Fibroblast of lung (primary cell): ENCODE measurements around the gene DNMBP. TPM values are rescaled to one million over a fixed set of nuclear protein-coding genes. Genes with fewer than 3 reads are reported as not detected.
"Not testable (repeated sequence)": the region's sequence is repeated elsewhere in the genome, so short reads cannot be mapped to it uniquely, and the experiment has no call there.

Experiments
- DNase-seq, 2 donors: peaks; one replicate each; pipeline versions ENCODE4 v3.0.0 to v3.0.0-alpha.2; 2010; ENCODE audit warnings: low read depth in 2 of 2
- H2AFZ ChIP-seq: 2 replicates; pipeline ENCODE4 v1.5.1; 2012; ENCODE audit warnings: low read length, control low read depth, inconsistent platforms
- H3K27ac ChIP-seq: 2 replicates; pipeline ENCODE4 v1.5.1; 2011; ENCODE audit warnings: low read length, control low read depth; ENCODE audit not compliant: insufficient read depth
- H3K27me3 ChIP-seq: 2 replicates; pipeline ENCODE4 v1.5.1; 2011; ENCODE audit warnings: mild to moderate bottlenecking, low read length; ENCODE audit not compliant: control insufficient read depth, insufficient read depth
- H3K36me3 ChIP-seq: 2 replicates; pipeline ENCODE4 v1.5.1; 2011; ENCODE audit warnings: low read length; ENCODE audit not compliant: control insufficient read depth, insufficient read depth
- H3K4me1 ChIP-seq: 2 replicates; pipeline ENCODE4 v1.5.1; 2011; ENCODE audit warnings: low read length; ENCODE audit not compliant: control insufficient read depth, insufficient read depth; ENCODE audit errors: extremely low read depth
- H3K4me2 ChIP-seq: 2 replicates; pipeline ENCODE4 v1.5.1; 2011; ENCODE audit warnings: low read length, control low read depth; ENCODE audit not compliant: insufficient read depth; ENCODE audit errors: extremely low read depth
- H3K4me3 ChIP-seq, 4 experiments: fragments of 200-600 bp in 1 of 4; sonication (generic) in 1 of 4; replicated peaks in 1 of 4; 2 replicates each; pipeline ENCODE4 v1.5.1; 2011 to 2016; ENCODE audit warnings: low read length in 4 of 4, low read depth in 3 of 4, mild to moderate bottlenecking in 3 of 4, control low read depth in 2 of 4, inconsistent platforms in 1 of 4, mixed read lengths in 1 of 4; ENCODE audit not compliant: insufficient read depth in 1 of 4; ENCODE audit errors: control extremely low read depth in 1 of 4
- H3K79me2 ChIP-seq: 2 replicates; pipeline ENCODE4 v1.5.1; 2012; ENCODE audit warnings: mild to moderate bottlenecking, low read length, inconsistent platforms; ENCODE audit not compliant: control insufficient read depth, insufficient read depth
- H3K9ac ChIP-seq: 2 replicates; pipeline ENCODE4 v1.5.1; 2011; ENCODE audit warnings: mild to moderate bottlenecking, low read length, control low read depth; ENCODE audit not compliant: insufficient read depth
- H3K9me3 ChIP-seq: 2 replicates; pipeline ENCODE4 v1.5.1; 2012; ENCODE audit warnings: low read depth, low read length; ENCODE audit not compliant: control insufficient read depth, insufficient read depth
- H4K20me1 ChIP-seq: 2 replicates; pipeline ENCODE4 v1.5.1; 2011; ENCODE audit warnings: low read length; ENCODE audit not compliant: control insufficient read depth, insufficient read depth; ENCODE audit errors: extremely low read depth
- EZH2 ChIP-seq: IDR thresholded peaks from 2 replicates; pipeline ENCODE4 v1.5.1; 2012; ENCODE audit warnings: low read length, control low read depth, mild to moderate bottlenecking; ENCODE audit errors: missing control alignments
- polyA plus RNA-seq, 2 donors: library from polyadenylated mRNA; depleted of rRNA in 1 of 2; stranded (reverse) in 1 of 2; unstranded in 1 of 2; fragments of >200 nt; gene quantifications; 2 replicates each; pipeline ENCODE4 v1.2.1, GENCODE V29; 2011 to 2012; ENCODE audit warnings: missing spikeins in 1 of 2
- total RNA-seq: library from RNA; depleted of rRNA; stranded (reverse); fragments of >200 nt; gene quantifications from 2 replicates; pipeline ENCODE4 v1.2.1, GENCODE V29; 2014
- TF ChIP-seq, protein P1 (sequence below), 2 donors: IDR thresholded peaks in 1 of 2; conservative IDR thresholded peaks in 1 of 2; 1 replicate in 1 of 2; 2 replicates in 1 of 2; pipeline ENCODE4 v1.5.1; 2011 to 2012; ENCODE audit warnings: low read length in 2 of 2, control low read depth in 1 of 2, inconsistent platforms in 1 of 2, low read depth in 1 of 2, mild to moderate bottlenecking in 1 of 2

The DNMBP gene
- total and polyA plus RNA-seq, 2 donors (not counting 1 experiment from before 2014, with no cell fraction given), result 12.9 to 21.2 TPM

DNA sequence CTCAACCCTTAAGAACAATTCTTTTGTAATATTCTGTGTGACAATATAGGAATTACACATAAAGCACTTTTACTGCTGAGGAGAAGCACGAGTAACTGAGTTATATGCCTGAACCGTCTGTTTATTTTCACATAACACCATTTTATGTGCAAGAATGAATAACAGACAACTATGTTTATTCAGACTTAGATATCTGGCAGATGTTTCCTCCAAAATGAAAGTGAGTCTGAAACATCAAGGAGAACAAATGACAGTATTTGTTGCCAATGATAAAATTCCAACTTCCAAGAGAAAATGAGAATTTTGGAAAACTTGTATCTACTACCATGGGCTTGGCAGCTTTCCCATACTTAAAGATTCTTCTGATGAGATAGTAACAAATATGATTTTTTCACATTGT is 51.4 kb downstream of the DNMBP start:
- Histone ChIP-seq H3K36me3 (peaks cover 16% of the 10 kb centered on the region), H3K79me2 (peaks cover 44% of the 10 kb centered on the region), H3K9ac (no peak overlapping the region), H2AFZ (no peak overlapping the region), H4K20me1 (no peaks in the 10 kb centered on the region), H3K27ac (no peak overlapping the region), H3K27me3 (no peaks in the 10 kb centered on the region), H3K4me3 (peak overlapping the region in 1 of 4 experiments; percentile 34), H3K4me1 (no peaks in the 10 kb centered on the region), H3K9me3 (no peaks in the 10 kb centered on the region), H3K4me2 (peak overlapping the region; percentile 36)
- no peak for TF ChIP-seq EZH2
- TF ChIP-seq, protein P1, sequence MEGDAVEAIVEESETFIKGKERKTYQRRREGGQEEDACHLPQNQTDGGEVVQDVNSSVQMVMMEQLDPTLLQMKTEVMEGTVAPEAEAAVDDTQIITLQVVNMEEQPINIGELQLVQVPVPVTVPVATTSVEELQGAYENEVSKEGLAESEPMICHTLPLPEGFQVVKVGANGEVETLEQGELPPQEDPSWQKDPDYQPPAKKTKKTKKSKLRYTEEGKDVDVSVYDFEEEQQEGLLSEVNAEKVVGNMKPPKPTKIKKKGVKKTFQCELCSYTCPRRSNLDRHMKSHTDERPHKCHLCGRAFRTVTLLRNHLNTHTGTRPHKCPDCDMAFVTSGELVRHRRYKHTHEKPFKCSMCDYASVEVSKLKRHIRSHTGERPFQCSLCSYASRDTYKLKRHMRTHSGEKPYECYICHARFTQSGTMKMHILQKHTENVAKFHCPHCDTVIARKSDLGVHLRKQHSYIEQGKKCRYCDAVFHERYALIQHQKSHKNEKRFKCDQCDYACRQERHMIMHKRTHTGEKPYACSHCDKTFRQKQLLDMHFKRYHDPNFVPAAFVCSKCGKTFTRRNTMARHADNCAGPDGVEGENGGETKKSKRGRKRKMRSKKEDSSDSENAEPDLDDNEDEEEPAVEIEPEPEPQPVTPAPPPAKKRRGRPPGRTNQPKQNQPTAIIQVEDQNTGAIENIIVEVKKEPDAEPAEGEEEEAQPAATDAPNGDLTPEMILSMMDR (conservative IDR thresholded peaks at IDR 0.05 in 1 of 2, IDR thresholded peaks at IDR 0.05 in 1 of 2; ENCODE audit: low read depth in 1 of 2, low read length in 2 of 2), result no peak
- DNase-seq, result peak in 1 of 2 donors; percentile 82

- not testable (repeated sequence) for H3K4me2 ChIP-seq, H3K9ac ChIP-seq, H2AFZ ChIP-seq, DNase-seq, H3K4me1 ChIP-seq, H3K4me3 ChIP-seq, H4K20me1 ChIP-seq, H3K27me3 ChIP-seq, H3K9me3 ChIP-seq, H3K27ac ChIP-seq
- peaks cover 68% of the 10 kb centered on the region for H3K79me2 ChIP-seq
- H3K36me3 ChIP-seq, result peaks cover 17% of the 10 kb centered on the region
These were observed 56.2 kb downstream of the DNMBP start for GRCh38 chr10:99953510-99953909.

GRCh38 chr10:99952799-99953198 is 56.9 kb downstream of the DNMBP start:
- Histone ChIP-seq H3K4me3 (no peak overlapping the region), H3K4me1 (no peaks in the 10 kb centered on the region), H4K20me1 (no peaks in the 10 kb centered on the region), H3K27ac (no peak overlapping the region), H3K9ac (no peak overlapping the region), H3K9me3 (no peaks in the 10 kb centered on the region), H3K79me2 (peaks cover 76% of the 10 kb centered on the region), H3K4me2 (no peak overlapping the region), H2AFZ (no peak overlapping the region), H3K27me3 (no peaks in the 10 kb centered on the region), H3K36me3 (peaks cover 17% of the 10 kb centered on the region)
- TF ChIP-seq, protein P1 (conservative IDR thresholded peaks at IDR 0.05 in 1 of 2, IDR thresholded peaks at IDR 0.05 in 1 of 2; ENCODE audit: low read depth in 1 of 2, low read length in 2 of 2), result no peak
- no peak for TF ChIP-seq EZH2
- no peak for DNase-seq

- H3K9ac ChIP-seq, H3K27me3 ChIP-seq, H3K4me2 ChIP-seq, H3K4me1 ChIP-seq, H3K36me3 ChIP-seq, H4K20me1 ChIP-seq, H2AFZ ChIP-seq, H3K4me3 ChIP-seq, H3K9me3 ChIP-seq: not testable (repeated sequence)
- H3K79me2 ChIP-seq, result peaks cover 83% of the 10 kb centered on the region
- peak in 1 of 2 donors; percentile 60 for DNase-seq
- peak overlapping the region; percentile 64 for H3K27ac ChIP-seq
These were observed 63.7 kb downstream of the DNMBP start for GRCh38 chr10:99946051-99946450.
